ENCODE measurements around the gene PIK3C2G.
"Not testable (repeated sequence)": the region's sequence is repeated elsewhere in the genome, so short reads cannot be mapped to it uniquely, and the experiment has no call there.

The PIK3C2G gene

DNA sequence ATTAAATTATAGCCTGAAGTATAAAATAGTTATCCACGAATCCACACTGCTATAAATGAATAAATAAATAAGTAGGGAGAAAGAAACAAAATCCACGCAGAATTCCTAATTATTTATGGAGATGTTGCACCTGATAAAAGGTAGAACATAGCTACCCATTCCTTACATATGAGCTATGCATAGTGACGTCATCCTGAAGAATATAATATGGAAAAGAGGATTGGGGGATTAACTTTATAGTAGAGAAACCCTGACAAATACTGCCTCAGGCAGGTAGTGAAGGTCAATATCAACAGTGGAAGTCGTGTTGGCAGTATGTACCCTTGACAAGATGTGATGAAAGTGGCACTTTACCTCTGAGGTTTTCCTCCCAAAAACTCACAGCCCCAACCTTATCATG lies 394.0 kb downstream of the PIK3C2G start:
- no peak for DNase-seq

DNA sequence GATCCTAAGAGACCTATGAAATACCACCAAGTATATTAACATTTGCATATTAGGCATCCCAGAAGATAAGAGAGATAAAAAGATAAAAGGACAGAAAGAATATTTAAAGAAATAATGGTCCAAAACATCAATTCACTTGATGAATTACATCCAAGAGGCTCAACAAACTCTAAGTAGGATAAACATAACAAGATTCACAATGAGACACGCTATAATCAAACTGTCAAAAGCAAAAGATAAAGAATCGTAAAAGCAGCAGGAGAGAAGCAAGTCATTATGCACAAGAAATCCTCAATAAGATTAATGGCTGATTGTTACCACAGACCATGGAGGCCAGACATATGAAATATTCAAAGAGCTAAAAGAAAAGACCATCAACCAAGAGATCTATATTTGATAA lies 396.9 kb downstream of the PIK3C2G start:
- DNase-seq, result no peak

DNA sequence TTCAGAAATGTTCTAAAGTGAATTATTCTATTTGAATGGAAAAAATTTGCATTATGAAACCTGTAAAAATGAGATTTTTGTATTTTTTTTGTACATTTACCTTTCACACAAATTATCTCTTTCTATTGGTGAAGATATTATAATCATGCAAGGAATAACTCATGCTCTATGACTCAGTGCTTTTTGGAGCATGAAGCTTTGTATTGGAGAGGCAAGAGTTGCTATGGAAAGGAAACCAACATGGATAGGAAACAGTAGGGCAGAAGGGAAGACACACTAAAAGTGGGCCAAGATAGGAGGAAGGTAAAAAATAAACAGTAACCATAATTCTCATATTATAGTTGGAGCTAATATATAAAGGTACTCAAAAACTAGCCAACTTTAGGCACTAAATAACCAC lies 397.5 kb downstream of the PIK3C2G start:
- DNase-seq, result no peak

DNA sequence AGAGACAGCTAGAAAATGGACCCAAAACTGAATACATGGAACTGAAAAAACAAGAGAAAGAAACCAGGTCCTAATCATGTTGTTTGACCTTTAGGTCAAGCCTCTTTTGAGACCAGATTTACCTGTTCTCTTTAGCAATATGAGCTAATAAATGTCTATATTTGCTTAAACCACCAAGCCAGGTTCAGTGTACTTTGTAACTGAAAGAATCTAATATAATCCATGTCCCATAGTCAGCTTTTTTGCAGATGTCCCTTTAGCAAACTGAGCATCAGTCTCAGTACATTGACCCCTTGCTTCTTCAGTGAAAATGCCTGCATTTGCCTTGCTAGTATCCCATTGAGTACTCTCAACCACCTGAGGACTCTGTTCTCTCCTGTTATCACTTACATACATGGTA lies 414.8 kb downstream of the PIK3C2G start:
- DNase-seq, result no peak

DNA sequence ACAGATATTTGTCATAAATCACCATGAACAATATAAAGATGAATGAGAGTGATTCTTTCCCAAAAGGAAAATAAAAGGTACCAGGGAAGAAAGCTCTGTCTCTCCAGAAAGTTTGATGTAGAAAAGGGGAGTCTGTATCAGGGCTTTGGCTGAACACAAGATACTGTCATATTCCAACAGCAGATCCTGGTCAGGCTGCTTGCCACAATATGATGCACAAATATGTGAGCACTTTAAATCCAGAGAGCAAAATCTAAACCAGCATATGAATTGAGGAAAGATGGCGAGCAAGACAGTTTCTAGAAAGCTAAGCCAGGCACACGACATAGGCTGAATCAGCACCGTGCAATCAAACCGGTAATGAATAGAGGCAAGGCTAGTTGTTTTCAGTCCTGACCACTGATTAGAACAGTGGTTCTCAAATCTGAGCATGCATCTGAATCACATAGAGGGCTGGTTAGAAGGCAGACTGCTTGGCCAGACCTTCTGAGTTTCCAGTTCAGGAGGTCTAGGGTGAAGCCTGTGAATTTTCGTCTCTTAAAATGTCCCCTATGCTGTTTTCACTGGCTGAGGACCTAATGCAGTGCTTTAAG lies 415.8 kb downstream of the PIK3C2G start:
- no peak for DNase-seq

DNA sequence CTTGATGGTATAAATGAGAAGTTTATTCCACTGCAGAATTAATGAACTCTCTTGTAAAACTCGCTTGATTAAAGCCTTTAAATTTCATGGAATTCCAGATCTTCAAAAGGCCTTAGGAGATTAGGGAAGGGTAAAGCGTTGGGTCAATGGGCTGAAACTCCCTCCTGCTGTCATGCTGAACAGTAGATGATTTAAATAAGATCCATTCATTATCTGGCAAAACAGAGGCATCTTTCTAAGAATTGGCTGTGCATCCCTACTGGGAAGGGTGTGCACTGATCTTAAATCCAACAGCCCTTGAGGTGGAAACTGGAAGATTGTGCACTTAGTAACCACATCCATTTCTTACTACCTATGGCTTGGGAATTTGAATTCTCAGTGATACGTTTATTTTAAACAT lies 420.5 kb downstream of the PIK3C2G start:
- DNase-seq, result no peak

DNA sequence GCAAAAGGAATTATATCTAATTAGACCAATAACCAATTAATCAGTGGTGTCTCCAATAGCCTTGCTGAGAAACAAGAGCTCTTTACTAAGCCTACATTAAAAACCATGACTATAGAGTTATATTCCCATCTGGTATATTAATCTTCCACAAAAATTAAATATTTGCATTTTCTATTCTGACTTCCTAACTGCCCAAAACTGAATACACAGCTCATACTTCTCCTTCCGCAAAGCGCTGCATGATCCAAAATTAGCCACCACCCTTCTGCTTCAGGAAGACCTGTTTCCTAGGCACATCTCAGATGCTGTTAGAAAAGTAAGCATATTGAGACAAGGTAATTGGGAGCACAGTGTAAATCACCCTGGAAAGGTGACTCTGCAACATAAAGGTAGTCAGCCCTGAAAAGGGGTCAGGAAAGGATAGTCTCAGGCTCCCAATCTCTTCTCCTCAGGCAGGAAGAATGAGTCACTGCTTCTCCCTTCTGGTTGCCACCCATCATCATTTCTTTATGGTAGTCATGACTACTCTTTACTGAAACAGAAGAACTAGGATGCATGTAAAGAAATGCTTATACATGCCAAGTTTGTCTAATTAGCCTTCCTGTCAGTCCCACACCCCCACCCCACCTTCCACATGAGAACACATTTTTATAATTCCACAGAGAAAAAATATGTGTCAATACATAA lies 422.2 kb downstream of the PIK3C2G start:
- DNase-seq, result no peak

DNA sequence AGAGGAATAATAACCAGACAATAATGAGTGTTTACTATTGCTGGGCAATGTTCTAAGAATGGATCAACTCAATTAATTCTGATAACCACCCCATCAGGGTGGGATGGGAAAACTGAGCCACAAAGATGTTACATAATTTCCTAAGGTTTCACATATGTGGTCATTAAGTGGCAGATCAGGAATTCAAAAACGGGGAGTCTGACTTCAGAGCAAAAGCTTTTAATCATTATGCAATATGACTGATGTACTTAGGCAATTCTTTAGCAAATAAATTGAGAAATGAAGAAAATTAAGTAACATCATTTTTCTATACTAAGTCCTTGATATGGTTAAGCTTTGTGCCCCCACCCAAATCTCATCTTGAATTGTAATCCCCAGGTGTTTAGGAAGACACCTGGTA lies 423.1 kb downstream of the PIK3C2G start:
- no peak for DNase-seq

DNA sequence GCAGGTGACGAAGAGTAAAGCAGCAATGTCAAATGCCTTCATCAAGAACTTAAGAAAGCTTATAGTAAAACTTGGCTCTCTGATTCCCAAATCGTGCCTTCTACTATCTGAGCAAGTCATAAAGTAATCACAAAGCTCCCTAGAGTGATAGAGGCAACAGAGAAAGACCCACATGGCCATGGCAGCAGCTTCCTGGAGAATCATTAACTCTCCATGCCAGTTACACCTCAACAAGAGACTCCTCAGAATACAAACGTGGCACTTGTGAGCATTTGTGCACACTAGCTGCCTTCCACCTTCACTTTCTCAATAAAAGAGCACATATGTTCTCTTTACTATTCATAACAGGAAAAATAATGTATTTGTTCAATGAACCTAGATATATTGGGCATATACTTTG lies 428.5 kb downstream of the PIK3C2G start:
- DNase-seq, result no peak

DNA sequence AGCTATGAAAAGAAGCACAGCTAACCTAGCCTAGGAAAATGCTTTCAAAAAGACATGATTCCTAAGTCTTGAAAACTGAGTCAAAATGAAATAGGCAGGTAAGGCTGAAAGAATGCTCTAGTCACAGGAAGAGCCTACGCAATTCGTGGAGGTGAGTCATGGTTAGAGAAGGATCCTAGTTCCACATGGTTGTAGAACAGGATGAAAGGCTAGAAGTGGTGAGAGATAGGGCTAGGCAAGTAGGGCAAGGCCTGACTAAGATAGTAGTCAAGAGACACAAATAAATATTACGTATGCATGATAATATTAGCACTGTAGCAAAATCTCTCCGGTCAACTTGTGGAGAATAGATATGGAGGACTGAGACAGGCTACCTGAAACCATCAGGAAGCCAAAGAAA lies 429.3 kb downstream of the PIK3C2G start:
- no peak for DNase-seq

DNA sequence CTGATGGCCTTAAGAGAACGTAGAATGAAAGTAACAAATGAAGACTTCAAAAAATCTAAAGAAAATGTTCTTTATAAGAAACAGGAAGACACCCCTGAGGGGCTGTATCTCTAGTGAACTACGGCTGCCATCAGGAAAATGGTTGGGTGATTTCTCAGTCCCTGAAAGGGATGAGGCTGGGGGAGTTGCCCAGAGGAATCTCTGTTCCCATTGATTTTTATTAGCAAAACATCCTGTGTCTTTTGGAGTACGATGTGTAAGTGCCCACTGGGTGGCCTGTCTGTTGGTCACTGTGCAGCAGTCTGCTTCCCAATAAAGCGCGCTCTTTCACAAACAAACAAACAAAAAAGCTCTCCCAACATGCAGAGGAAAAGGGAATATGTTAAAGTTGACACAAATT lies 432.7 kb downstream of the PIK3C2G start:
- not testable (repeated sequence) for DNase-seq

DNA sequence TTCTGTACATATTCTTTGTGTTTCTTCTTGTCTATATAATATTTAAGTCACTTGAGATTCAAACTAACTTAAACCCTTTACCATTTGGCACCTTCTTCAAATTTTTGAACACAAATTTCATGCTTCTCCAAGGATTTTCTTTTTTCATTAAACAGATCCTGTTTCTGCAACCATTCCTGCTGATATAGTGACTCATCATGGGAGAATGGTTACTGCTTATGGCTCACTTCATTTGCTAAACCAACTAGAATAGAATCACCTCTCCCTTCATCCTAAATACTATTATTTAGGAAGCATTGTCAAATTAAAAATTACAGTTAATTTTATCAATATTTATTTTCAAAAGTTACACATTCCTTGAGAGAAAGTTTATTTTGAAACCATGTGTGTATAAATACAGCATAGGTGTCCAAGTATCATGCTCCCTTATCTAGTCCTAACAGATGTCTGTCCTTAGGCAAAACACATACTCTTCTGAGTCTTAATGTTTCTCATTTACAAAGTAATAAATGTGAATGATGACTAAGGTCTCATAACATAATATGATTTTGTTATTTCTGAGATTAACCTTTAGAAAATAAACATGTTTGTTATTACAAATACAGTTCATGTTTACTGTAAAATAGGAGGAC lies 435.8 kb downstream of the PIK3C2G start:
- no peak for DNase-seq

Data from activated T-cell treated with anti-CD3 and anti-CD28 coated beads, Interleukin-2, amount 50 U/mL, for 48 hours (primary cell).